HG03025 (cell line): ENCODE results near the gene PML.
"Not testable (repeated sequence)": the region's sequence is repeated elsewhere in the genome, so short reads cannot be mapped to it uniquely, and the experiment has no call there.

Experiments used
- ATAC-seq: cut with Tn5 transposase; IDR thresholded peaks from one replicate; pipeline ENCODE4 v1.9.1; 2021; ENCODE audit warnings: mild to moderate bottlenecking, moderate library complexity; ENCODE audit not compliant: unreplicated experiment, low FRiP score

Gene PML

DNA sequence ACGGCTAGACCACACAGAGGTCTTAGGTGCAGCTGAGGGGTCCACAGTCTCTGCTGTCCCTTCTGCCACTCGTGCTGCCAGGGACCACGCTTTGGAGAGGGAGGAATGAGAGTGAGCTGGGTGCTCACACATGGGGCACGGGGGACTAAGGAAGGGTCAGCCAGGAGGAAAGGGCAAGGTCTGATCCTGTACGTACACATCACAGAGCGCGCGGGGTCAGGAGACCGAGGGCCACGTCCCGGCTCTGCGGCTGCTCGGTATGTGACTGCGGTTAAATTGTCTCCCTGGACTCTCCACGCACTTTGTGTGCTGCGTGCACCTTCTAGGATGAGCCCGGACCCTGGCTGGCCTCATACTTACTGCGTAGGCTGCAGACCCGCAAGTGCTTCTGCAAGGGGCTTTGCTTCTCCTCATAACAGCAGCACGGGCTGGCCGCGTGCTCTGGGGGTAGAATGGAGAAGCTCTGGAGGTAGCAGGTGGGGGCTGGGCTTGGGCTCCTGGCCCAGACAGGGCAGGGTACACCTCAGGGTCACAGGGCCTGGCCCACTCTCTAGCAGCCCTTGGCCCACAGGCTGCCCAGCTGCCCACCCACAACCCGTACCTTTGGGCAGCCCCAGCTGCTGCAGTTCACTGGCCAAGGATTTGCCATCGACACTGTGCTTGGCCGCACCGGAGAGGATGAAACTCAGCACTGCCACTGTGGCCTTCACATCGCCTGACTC, 102.4 kb downstream of the PML start:
- ATAC-seq = not testable (repeated sequence)
